Nephron (organoid): ENCODE data around the gene IGFBP7.

Experiments
- H3K27ac Mint-ChIP-seq, 3 experiments: 2 replicates each; pipeline ENCODE4 v1.8.0; 2020; ENCODE audit warnings: mixed read lengths in 3 of 3, mild to moderate bottlenecking in 2 of 3, moderate library complexity in 1 of 3
- H3K27me3 Mint-ChIP-seq: 2 replicates; pipeline ENCODE4 v1.8.0; 2021; ENCODE audit warnings: low read depth, mild to moderate bottlenecking, moderate library complexity, mixed read lengths
- H3K36me3 Mint-ChIP-seq: 2 replicates; pipeline ENCODE4 v1.8.0; 2020; ENCODE audit warnings: low read depth, mixed read lengths
- H3K4me1 Mint-ChIP-seq: 2 replicates; pipeline ENCODE4 v1.8.0; 2020; ENCODE audit warnings: mixed read lengths
- H3K4me3 Mint-ChIP-seq, 3 experiments: 2 replicates each; pipeline ENCODE4 v1.8.0; 2020; ENCODE audit warnings: mild to moderate bottlenecking in 3 of 3, mixed read lengths in 3 of 3, moderate library complexity in 2 of 3
- H3K9me3 Mint-ChIP-seq: 2 replicates; pipeline ENCODE4 v1.8.0; 2020; ENCODE audit warnings: mixed read lengths
- CTCF ChIP-seq, 3 experiments: fragments of 200-600 bp; sonication (generic); IDR thresholded peaks; one replicate each; pipeline ENCODE4 v1.5.0; 2021; ENCODE audit warnings: antibody characterized with exemption in 3 of 3; ENCODE audit not compliant: unreplicated experiment in 3 of 3

IGFBP7 gene

GRCh38 chr4:57094832-57095223 lies 15.4 kb downstream of the IGFBP7 start:
- Mint-ChIP-seq H3K9me3 (no peaks in the 10 kb centered on the region), H3K4me3 (no peak overlapping the region), H3K27me3 (no peaks in the 10 kb centered on the region), H3K36me3 (peaks cover 5% of the 10 kb centered on the region), H3K4me1 (peaks cover 61% of the 10 kb centered on the region), H3K27ac (peak overlapping the region; percentile 42 to 96 (median 95))
- no peak for TF ChIP-seq CTCF (IDR thresholded peaks at IDR 0.05; ENCODE audit: unreplicated experiment in 3 of 3)

- no peaks in the 10 kb centered on the region for H3K9me3 Mint-ChIP-seq
- TF ChIP-seq CTCF (IDR thresholded peaks at IDR 0.05; ENCODE audit: unreplicated experiment in 3 of 3): no peak
- no peaks in the 10 kb centered on the region for H3K27me3 Mint-ChIP-seq
- H3K4me3 Mint-ChIP-seq: no peak overlapping the region
- peaks cover 58% of the 10 kb centered on the region for H3K4me1 Mint-ChIP-seq
- H3K36me3 Mint-ChIP-seq: peaks cover 10% of the 10 kb centered on the region
- H3K27ac Mint-ChIP-seq: peak overlapping the region; percentile 42 to 96 (median 95)
These were observed 16.0 kb downstream of the IGFBP7 start for GRCh38 chr4:57093845-57094831.

GRCh38 chr4:57091657-57092162 lies 18.5 kb downstream of the IGFBP7 start:
- TF ChIP-seq CTCF (IDR thresholded peaks at IDR 0.05; ENCODE audit: unreplicated experiment in 3 of 3): no peak
- H3K36me3 Mint-ChIP-seq: peaks cover 21% of the 10 kb centered on the region
- H3K27ac Mint-ChIP-seq: peak overlapping the region; percentile 56 to 91 (median 65)
- H3K27me3 Mint-ChIP-seq: no peaks in the 10 kb centered on the region
- peaks cover 34% of the 10 kb centered on the region for H3K4me1 Mint-ChIP-seq
- H3K4me3 Mint-ChIP-seq: no peak overlapping the region
- H3K9me3 Mint-ChIP-seq: no peaks in the 10 kb centered on the region

- Mint-ChIP-seq H3K36me3 (peaks cover 32% of the 10 kb centered on the region), H3K4me3 (no peak overlapping the region), H3K27ac (peak overlapping the region in 2 of 3 experiments; percentile 10 to 91), H3K4me1 (peaks cover 20% of the 10 kb centered on the region), H3K9me3 (peaks cover 5% of the 10 kb centered on the region), H3K27me3 (no peaks in the 10 kb centered on the region)
- TF ChIP-seq CTCF (IDR thresholded peaks at IDR 0.05; ENCODE audit: unreplicated experiment in 3 of 3): no peak
These were observed 20.1 kb downstream of the IGFBP7 start for GRCh38 chr4:57090079-57090478.

GRCh38 chr4:57089549-57089948 lies 20.6 kb downstream of the IGFBP7 start:
- Mint-ChIP-seq H3K4me3 (no peak overlapping the region), H3K9me3 (peaks cover 5% of the 10 kb centered on the region), H3K36me3 (peaks cover 34% of the 10 kb centered on the region), H3K27ac (peak overlapping the region in 2 of 3 experiments; percentile 8 to 91), H3K27me3 (no peaks in the 10 kb centered on the region), H3K4me1 (peaks cover 16% of the 10 kb centered on the region)
- no peak for TF ChIP-seq CTCF (IDR thresholded peaks at IDR 0.05; ENCODE audit: unreplicated experiment in 3 of 3)
